CD14-positive monocyte (primary cell): ENCODE measurements around the gene UAP1L1. TPM values are rescaled to one million over a fixed set of nuclear protein-coding genes. Genes with fewer than 3 reads are reported as not detected.
A peak's percentile ranks its signal among the peaks of the same experiment; 100 is the strongest.

Source experiments
- DNase-seq, 3 donors: peaks; one replicate each; pipeline ENCODE4 v3.0.0-alpha.2; 2011 to 2022
- H2AFZ ChIP-seq: 2 replicates; pipeline ENCODE4 v1.6.0; 2012; ENCODE audit warnings: mild to moderate bottlenecking, low read depth, low read length, inconsistent platforms; ENCODE audit not compliant: insufficient read depth, poor library complexity, severe bottlenecking
- H3K27ac ChIP-seq, 2 donors: 1 replicate in 1 of 2; 2 replicates in 1 of 2; pipeline ENCODE4 v1.5.1; 2012 to 2013; ENCODE audit warnings: low read length in 2 of 2, control low read depth in 1 of 2, inconsistent platforms in 1 of 2, low read depth in 1 of 2, mild to moderate bottlenecking in 1 of 2
- H3K27me3 ChIP-seq, 2 donors: one replicate each; pipeline versions ENCODE4 v1.6.0 to v1.6.1; 2011 to 2013; ENCODE audit warnings: low read length in 2 of 2; ENCODE audit not compliant: control insufficient read depth in 2 of 2, insufficient read depth in 2 of 2
- H3K36me3 ChIP-seq, 2 donors: replicated peaks in 1 of 2; 1 replicate in 1 of 2; 2 replicates in 1 of 2; pipeline versions ENCODE4 v1.5.1 to v1.6.1; 2012 to 2013; ENCODE audit warnings: low read length in 2 of 2, control low read depth in 1 of 2, inconsistent platforms in 1 of 2, mild to moderate bottlenecking in 1 of 2; ENCODE audit not compliant: insufficient read depth in 2 of 2, control insufficient read depth in 1 of 2
- H3K4me1 ChIP-seq, 2 donors: 1 replicate in 1 of 2; 2 replicates in 1 of 2; pipeline versions ENCODE4 v1.5.1 to v1.6.1; 2012 to 2013; ENCODE audit warnings: low read length in 2 of 2, control low read depth in 1 of 2, inconsistent platforms in 1 of 2, mild to moderate bottlenecking in 1 of 2, moderate library complexity in 1 of 2; ENCODE audit not compliant: insufficient read depth in 2 of 2, control insufficient read depth in 1 of 2
- H3K4me2 ChIP-seq: replicated peaks from 2 replicates; pipeline ENCODE3; 2012; ENCODE audit warnings: low read length, moderate library complexity, mild to moderate bottlenecking; ENCODE audit not compliant: poor library complexity, severe bottlenecking; ENCODE audit errors: extremely low read depth
- H3K4me3 ChIP-seq, 3 experiments: fragments of 200-600 bp in 1 of 3; sonication (generic) in 1 of 3; replicated peaks in 1 of 3; 1 replicate in 2 of 3; 2 replicates in 1 of 3; pipeline ENCODE4 v1.5.1; 2011 to 2013; ENCODE audit warnings: low read length in 3 of 3, mild to moderate bottlenecking in 3 of 3, control low read depth in 2 of 3, low read depth in 2 of 3, inconsistent platforms in 1 of 3, moderate library complexity in 1 of 3
- H3K79me2 ChIP-seq: 2 replicates; pipeline ENCODE4 v1.6.0; 2012; ENCODE audit warnings: mild to moderate bottlenecking, control low read depth, inconsistent platforms, low read length, moderate library complexity; ENCODE audit not compliant: insufficient read depth
- H3K9ac ChIP-seq: 2 replicates; pipeline ENCODE4 v1.6.0; 2017; ENCODE audit warnings: low read length, mild to moderate bottlenecking; ENCODE audit not compliant: insufficient read depth, poor library complexity, severe bottlenecking
- H3K9me3 ChIP-seq, 2 donors: replicated peaks in 1 of 2; 1 replicate in 1 of 2; 2 replicates in 1 of 2; pipeline versions ENCODE4 v1.5.1 to v1.6.1; 2012 to 2013; ENCODE audit warnings: low read length in 2 of 2, control low read depth in 1 of 2; ENCODE audit not compliant: control insufficient read depth in 1 of 2, insufficient read depth in 1 of 2
- H4K20me1 ChIP-seq: 2 replicates; pipeline ENCODE4 v1.6.0; 2012; ENCODE audit warnings: mild to moderate bottlenecking, low read length, control low read depth, moderate library complexity; ENCODE audit not compliant: insufficient read depth
- H3K27ac Mint-ChIP-seq, 7 donors: one replicate each; pipeline ENCODE4 v1.8.0; 2020; ENCODE audit warnings: mild to moderate bottlenecking in 7 of 7, mixed read lengths in 7 of 7, moderate library complexity in 6 of 7, inconsistent platforms in 2 of 7
- H3K27me3 Mint-ChIP-seq, 3 donors: one replicate each; pipeline ENCODE4 v1.8.0; 2021 to 2022; ENCODE audit warnings: low read depth in 3 of 3, mild to moderate bottlenecking in 3 of 3, mixed read lengths in 3 of 3, moderate library complexity in 3 of 3, inconsistent platforms in 1 of 3
- H3K36me3 Mint-ChIP-seq, 2 donors: one replicate each; pipeline ENCODE4 v1.8.0; 2020; ENCODE audit warnings: mixed read lengths in 2 of 2, inconsistent platforms in 1 of 2, mild to moderate bottlenecking in 1 of 2
- H3K4me1 Mint-ChIP-seq: one replicate; pipeline ENCODE4 v1.8.0; 2020; ENCODE audit warnings: mild to moderate bottlenecking, mixed read lengths
- H3K4me3 Mint-ChIP-seq, 2 donors: one replicate each; pipeline ENCODE4 v1.8.0; 2020; ENCODE audit warnings: mild to moderate bottlenecking in 2 of 2, mixed read lengths in 2 of 2, moderate library complexity in 1 of 2
- H3K9me3 Mint-ChIP-seq, 7 donors: one replicate each; pipeline ENCODE4 v1.8.0; 2020 to 2022; ENCODE audit warnings: mixed read lengths in 7 of 7, mild to moderate bottlenecking in 6 of 7, moderate library complexity in 6 of 7, inconsistent platforms in 2 of 7
- CTCF ChIP-seq: fragments of 200-600 bp; IDR thresholded peaks from one replicate; pipeline ENCODE4 v1.8.0; 2022; ENCODE audit warnings: antibody characterized with exemption, mild to moderate bottlenecking
- WGBS: methylation state at CpG from one replicate; pipeline ENCODE4 v1.1.5; 2013; ENCODE audit warnings: missing lambda C conversion rate; ENCODE audit not compliant: insufficient coverage; 5-methylcytosine and 5-hydroxymethylcytosine counted together
- intact Hi-C, 2 donors: fragments of 100-400 bp; cut with micrococcal nuclease; formaldehyde crosslinking; loops; one replicate each; pipeline versions ENCODE4 v1.15.0 to v1.15.1; 2023
- polyA plus RNA-seq, 3 donors: library from polyadenylated mRNA; depleted of rRNA in 1 of 3; unstranded in 2 of 3; stranded (reverse) in 1 of 3; fragments of 300-500 nt in 2 of 3; fragments of >200 nt in 1 of 3; fragmentation: Illumina TruSeq in 2 of 3; gene quantifications; 1 replicate in 2 of 3; 2 replicates in 1 of 3; pipeline ENCODE4 v1.2.3, GENCODE V29; 2012 to 2021

Gene UAP1L1
- polyA plus RNA-seq, 3 donors = 5.7 to 16.7 (median 14.8) TPM

- H3K36me3 ChIP-seq = peaks cover 90 to 98% of the 10 kb centered on the region in 2 donors
- no peaks in the 10 kb centered on the region for H3K79me2 ChIP-seq
- H3K27me3 Mint-ChIP-seq = peaks cover 0 to 1% (median 0%) of the 10 kb centered on the region in 3 donors
- peaks cover 19 to 22% of the 10 kb centered on the region in 2 donors for H3K36me3 Mint-ChIP-seq
- peaks cover 0 to 3% (median 0%) of the 10 kb centered on the region in 7 donors for H3K9me3 Mint-ChIP-seq
- H3K9me3 ChIP-seq = peaks cover 10 to 27% of the 10 kb centered on the region in 2 donors
- H3K4me1 ChIP-seq = no peaks in the 10 kb centered on the region
- no peaks in the 10 kb centered on the region for H3K4me1 Mint-ChIP-seq
- no peak overlapping the region for H3K27ac Mint-ChIP-seq
- WGBS = 93% methylated on average over 37 of the region's 37 CpGs
- no peak for TF ChIP-seq CTCF
- no peaks in the 10 kb centered on the region for H3K27me3 ChIP-seq
- H3K27ac ChIP-seq = no peak overlapping the region
- H3K9ac ChIP-seq = no peak overlapping the region
- H4K20me1 ChIP-seq = peaks cover 4% of the 10 kb centered on the region
- intact Hi-C loops = no loop called here
- no peak overlapping the region for H2AFZ ChIP-seq
- DNase-seq = no peak
- no peak overlapping the region for H3K4me3 ChIP-seq
- no peak overlapping the region for H3K4me2 ChIP-seq
- no peak overlapping the region for H3K4me3 Mint-ChIP-seq
These were observed 26.1 kb downstream of the UAP1L1 start for GRCh38 chr9:137103206-137103999.

- peaks cover 0 to 3% (median 0%) of the 10 kb centered on the region in 7 donors for H3K9me3 Mint-ChIP-seq
- no peak overlapping the region for H3K4me3 Mint-ChIP-seq
These were observed 28.7 kb downstream of the UAP1L1 start for GRCh38 chr9:137105814-137106661.

More at GRCh38 chr9:137105814-137106661, 28.7 kb downstream of the UAP1L1 start:
- intact Hi-C loops = no loop called here
- whole genome bisulfite sequencing = 100% methylated on average over 20 of the region's 31 CpGs
- Mint-ChIP-seq H3K36me3 (peaks cover 14 to 43% of the 10 kb centered on the region in 2 donors), H3K27ac (peak overlapping the region in 1 of 7 donors; percentile 35), H3K4me1 (no peaks in the 10 kb centered on the region), H3K27me3 (peaks cover 0 to 1% (median 0%) of the 10 kb centered on the region in 3 donors)
- no peak for DNase-seq
- no peak overlapping the region for H3K27ac ChIP-seq
- H3K27me3 ChIP-seq = no peaks in the 10 kb centered on the region
- H3K36me3 ChIP-seq = peaks cover 84 to 100% of the 10 kb centered on the region in 2 donors
- H3K9ac ChIP-seq = no peak overlapping the region
- no peaks in the 10 kb centered on the region for H3K4me1 ChIP-seq
- H2AFZ ChIP-seq = no peak overlapping the region
- H3K9me3 ChIP-seq = peaks cover 10 to 27% of the 10 kb centered on the region in 2 donors
- TF ChIP-seq CTCF = no peak
- no peaks in the 10 kb centered on the region for H3K79me2 ChIP-seq
- no peak overlapping the region for H3K4me3 ChIP-seq
- H4K20me1 ChIP-seq = peaks cover 9% of the 10 kb centered on the region
- no peak overlapping the region for H3K4me2 ChIP-seq
